Stimulated activated memory B cell treated with anti-CD40 and anti-IgM and Interleukin-4, amounts not matched to agents 10 μg/mL and 1 μg/mL and 100 μg/mL, for 72 hours (primary cell): ENCODE data around the gene EWSR1.

Experiments used
- ATAC-seq: fragments of 150-1000 bp; cut with Tn5 transposase; 2 replicates; pipeline ENCODE4 v1.10.0; 2021
- H3K27ac Mint-ChIP-seq: one replicate; pipeline ENCODE4 v1.8.0; 2022; ENCODE audit warnings: mild to moderate bottlenecking, mixed read lengths
- H3K27me3 Mint-ChIP-seq: one replicate; pipeline ENCODE4 v1.8.0; 2022; ENCODE audit warnings: mixed read lengths
- H3K36me3 Mint-ChIP-seq: one replicate; pipeline ENCODE4 v1.8.0; 2022; ENCODE audit warnings: mixed read lengths
- H3K4me1 Mint-ChIP-seq: one replicate; pipeline ENCODE4 v1.8.0; 2022; ENCODE audit warnings: mixed read lengths
- H3K4me3 Mint-ChIP-seq: one replicate; pipeline ENCODE4 v1.8.0; 2022; ENCODE audit warnings: mild to moderate bottlenecking, moderate library complexity, mixed read lengths
- H3K9me3 Mint-ChIP-seq: one replicate; pipeline ENCODE4 v1.8.0; 2022; ENCODE audit warnings: mixed read lengths

Gene EWSR1

GRCh38 chr22:29328055-29328454, 60.0 kb downstream of the EWSR1 start:
- peak; percentile 3 for ATAC-seq
- no peak overlapping the region for H3K27ac Mint-ChIP-seq
- H3K4me3 Mint-ChIP-seq = no peak overlapping the region
- no peaks in the 10 kb centered on the region for H3K27me3 Mint-ChIP-seq
- H3K36me3 Mint-ChIP-seq = peaks cover 56% of the 10 kb centered on the region
- no peaks in the 10 kb centered on the region for H3K9me3 Mint-ChIP-seq
- H3K4me1 Mint-ChIP-seq = no peaks in the 10 kb centered on the region

GRCh38 chr22:29328566-29329500, 60.8 kb downstream of the EWSR1 start:
- Mint-ChIP-seq H3K36me3 (peaks cover 63% of the 10 kb centered on the region), H3K27ac (no peak overlapping the region), H3K9me3 (no peaks in the 10 kb centered on the region), H3K4me3 (no peak overlapping the region), H3K27me3 (no peaks in the 10 kb centered on the region), H3K4me1 (no peaks in the 10 kb centered on the region)
- peak; percentile 3 for ATAC-seq

- ATAC-seq = no peak
- Mint-ChIP-seq H3K27ac (no peak overlapping the region), H3K36me3 (peaks cover 68% of the 10 kb centered on the region), H3K9me3 (no peaks in the 10 kb centered on the region), H3K4me1 (no peaks in the 10 kb centered on the region), H3K4me3 (no peak overlapping the region), H3K27me3 (no peaks in the 10 kb centered on the region)
Measured at GRCh38 chr22:29329581-29329980, 61.5 kb downstream of the EWSR1 start.

- ATAC-seq = no peak
- no peaks in the 10 kb centered on the region for H3K27me3 Mint-ChIP-seq
- H3K36me3 Mint-ChIP-seq = peaks cover 75% of the 10 kb centered on the region
- H3K4me3 Mint-ChIP-seq = no peak overlapping the region
- no peaks in the 10 kb centered on the region for H3K9me3 Mint-ChIP-seq
- no peak overlapping the region for H3K27ac Mint-ChIP-seq
- H3K4me1 Mint-ChIP-seq = no peaks in the 10 kb centered on the region
Measured at GRCh38 chr22:29330291-29330690, 62.2 kb downstream of the EWSR1 start.

GRCh38 chr22:29330753-29331152, 62.7 kb downstream of the EWSR1 start:
- H3K27me3 Mint-ChIP-seq = no peaks in the 10 kb centered on the region
- H3K4me1 Mint-ChIP-seq = no peaks in the 10 kb centered on the region
- H3K4me3 Mint-ChIP-seq = no peak overlapping the region
- ATAC-seq = no peak
- H3K36me3 Mint-ChIP-seq = peaks cover 80% of the 10 kb centered on the region
- no peaks in the 10 kb centered on the region for H3K9me3 Mint-ChIP-seq
- H3K27ac Mint-ChIP-seq = no peak overlapping the region

GRCh38 chr22:29331213-29331612, 63.1 kb downstream of the EWSR1 start:
- no peaks in the 10 kb centered on the region for H3K27me3 Mint-ChIP-seq
- H3K9me3 Mint-ChIP-seq = no peaks in the 10 kb centered on the region
- no peak overlapping the region for H3K27ac Mint-ChIP-seq
- peaks cover 80% of the 10 kb centered on the region for H3K36me3 Mint-ChIP-seq
- H3K4me3 Mint-ChIP-seq = no peak overlapping the region
- H3K4me1 Mint-ChIP-seq = no peaks in the 10 kb centered on the region
- ATAC-seq = no peak

- no peak for ATAC-seq
- Mint-ChIP-seq H3K4me3 (no peak overlapping the region), H3K36me3 (peaks cover 80% of the 10 kb centered on the region), H3K4me1 (no peaks in the 10 kb centered on the region), H3K27me3 (no peaks in the 10 kb centered on the region), H3K27ac (no peak overlapping the region), H3K9me3 (no peaks in the 10 kb centered on the region)
Measured at GRCh38 chr22:29331658-29332300, 63.7 kb downstream of the EWSR1 start.

- no peak for ATAC-seq
- Mint-ChIP-seq H3K9me3 (no peaks in the 10 kb centered on the region), H3K36me3 (peaks cover 82% of the 10 kb centered on the region), H3K27ac (no peak overlapping the region), H3K4me3 (no peak overlapping the region), H3K4me1 (no peaks in the 10 kb centered on the region), H3K27me3 (no peaks in the 10 kb centered on the region)
Measured at GRCh38 chr22:29332886-29333496, 64.9 kb downstream of the EWSR1 start.

- Mint-ChIP-seq H3K4me1 (no peaks in the 10 kb centered on the region), H3K36me3 (peaks cover 83% of the 10 kb centered on the region), H3K4me3 (no peak overlapping the region), H3K9me3 (no peaks in the 10 kb centered on the region), H3K27ac (no peak overlapping the region), H3K27me3 (no peaks in the 10 kb centered on the region)
- ATAC-seq = no peak
Measured at GRCh38 chr22:29334148-29334547, 66.1 kb downstream of the EWSR1 start.

GRCh38 chr22:29334696-29335344, 66.8 kb downstream of the EWSR1 start:
- no peaks in the 10 kb centered on the region for H3K4me1 Mint-ChIP-seq
- H3K27ac Mint-ChIP-seq = no peak overlapping the region
- H3K4me3 Mint-ChIP-seq = no peak overlapping the region
- peaks cover 84% of the 10 kb centered on the region for H3K36me3 Mint-ChIP-seq
- no peaks in the 10 kb centered on the region for H3K27me3 Mint-ChIP-seq
- no peak for ATAC-seq
- no peaks in the 10 kb centered on the region for H3K9me3 Mint-ChIP-seq

- H3K9me3 Mint-ChIP-seq = no peaks in the 10 kb centered on the region
- H3K27ac Mint-ChIP-seq = peak overlapping the region; percentile 25
- no peak overlapping the region for H3K4me3 Mint-ChIP-seq
Measured at GRCh38 chr22:29335656-29336055, 67.6 kb downstream of the EWSR1 start.

GRCh38 chr22:29336751-29337490, 68.9 kb downstream of the EWSR1 start:
- H3K9me3 Mint-ChIP-seq = no peaks in the 10 kb centered on the region
- no peak overlapping the region for H3K27ac Mint-ChIP-seq
- H3K4me3 Mint-ChIP-seq = no peak overlapping the region
- no peaks in the 10 kb centered on the region for H3K4me1 Mint-ChIP-seq
- no peaks in the 10 kb centered on the region for H3K27me3 Mint-ChIP-seq
- no peak for ATAC-seq
- peaks cover 82% of the 10 kb centered on the region for H3K36me3 Mint-ChIP-seq

More at GRCh38 chr22:29335656-29336055, 67.6 kb downstream of the EWSR1 start:
- Mint-ChIP-seq H3K27me3 (no peaks in the 10 kb centered on the region), H3K4me1 (no peaks in the 10 kb centered on the region), H3K36me3 (peaks cover 89% of the 10 kb centered on the region)
- ATAC-seq = no peak

- H3K27ac Mint-ChIP-seq = no peak overlapping the region
- peaks cover 83% of the 10 kb centered on the region for H3K36me3 Mint-ChIP-seq
- no peak for ATAC-seq
Measured at GRCh38 chr22:29337631-29338284, 69.7 kb downstream of the EWSR1 start.

GRCh38 chr22:29338398-29338797, 70.3 kb downstream of the EWSR1 start:
- Mint-ChIP-seq H3K9me3 (no peaks in the 10 kb centered on the region), H3K4me1 (no peaks in the 10 kb centered on the region), H3K27me3 (no peaks in the 10 kb centered on the region), H3K27ac (peak overlapping the region; percentile 3), H3K36me3 (peaks cover 85% of the 10 kb centered on the region), H3K4me3 (no peak overlapping the region)
- ATAC-seq = no peak

More at GRCh38 chr22:29337631-29338284, 69.7 kb downstream of the EWSR1 start:
- no peaks in the 10 kb centered on the region for H3K27me3 Mint-ChIP-seq
- H3K4me3 Mint-ChIP-seq = no peak overlapping the region
- no peaks in the 10 kb centered on the region for H3K9me3 Mint-ChIP-seq
- no peaks in the 10 kb centered on the region for H3K4me1 Mint-ChIP-seq
